Adrenal gland (tissue), 5 donors: Measurements from ENCODE around the gene CISD3.

Source experiments
- CTCF ChIP-seq, 6 experiments: fragments of 450-650 bp in 4 of 6; fragments of 200-600 bp in 2 of 6; sonication (generic) in 1 of 6; IDR thresholded peaks; 1 replicate in 5 of 6; 2 replicates in 1 of 6; pipeline versions ENCODE4 v1.5.1 to v1.8.0; 2016 to 2021; ENCODE audit warnings: antibody characterized with exemption in 6 of 6, mild to moderate bottlenecking in 2 of 6, moderate library complexity in 1 of 6
- POLR2A ChIP-seq, 2 donors: fragments of 450-650 bp; IDR thresholded peaks; one replicate each; pipeline ENCODE4 v1.6.1; 2017; ENCODE audit warnings: antibody characterized with exemption in 2 of 2, mild to moderate bottlenecking in 2 of 2, moderate library complexity in 1 of 2
- donor health status: DM: no; HTN: no; CAD: no.

- TF ChIP-seq CTCF (IDR thresholded peaks at IDR 0.05): peak in 5 of 6 experiments; percentile 32 to 94 (median 76)
- TF ChIP-seq POLR2A (IDR thresholded peaks at IDR 0.05): peak in 1 of 2 donors; percentile 54
Observed at GRCh38 chr17:38729886-38730525, at the start of gene CISD3.
